ENCODE measurements around the gene COMMD3.
A peak's percentile ranks its signal among the peaks of the same experiment; 100 is the strongest.

Gene COMMD3

GRCh38 chr10:22320591-22321155, 4.5 kb downstream of the COMMD3 start, which contains the start of gene BMI1:
Gene BMI1 (plus strand): TSS chr10:22321099. CDS start chr10:22326450, 5,351 bp downstream.
- DNase-seq: peak; percentile 75

GRCh38 chr10:22321156-22321923, 5.2 kb downstream of the COMMD3 start:
- peak; percentile 68 for DNase-seq

GRCh38 chr10:22321924-22322640, 5.9 kb downstream of the COMMD3 start:
- no peak for DNase-seq

- no peak for DNase-seq
Measured at GRCh38 chr10:22322641-22323160, 6.5 kb downstream of the COMMD3 start.

- DNase-seq: no peak
Measured at GRCh38 chr10:22323538-22324305, 7.5 kb downstream of the COMMD3 start.

- no peak for DNase-seq
Measured at GRCh38 chr10:22324413-22324812, 8.2 kb downstream of the COMMD3 start.

GRCh38 chr10:22324893-22325271, 8.7 kb downstream of the COMMD3 start:
- no peak for DNase-seq

- peak; percentile 76 for DNase-seq
Measured at GRCh38 chr10:22325272-22326144, 9.3 kb downstream of the COMMD3 start.

GRCh38 chr10:22326145-22326702, 10.0 kb downstream of the COMMD3 start:
- no peak for DNase-seq

- DNase-seq: no peak
Measured at GRCh38 chr10:22329150-22329549, 13.0 kb downstream of the COMMD3 start.

- no peak for DNase-seq
Measured at GRCh38 chr10:22332116-22332692, 16.0 kb downstream of the COMMD3 start.

- DNase-seq: peak; percentile 65
Measured at GRCh38 chr10:22333167-22333974, 17.2 kb downstream of the COMMD3 start.

- no peak for DNase-seq
Measured at GRCh38 chr10:22333975-22334282, 17.7 kb downstream of the COMMD3 start.

GRCh38 chr10:22334414-22335172, 18.4 kb downstream of the COMMD3 start:
- DNase-seq: no peak

- DNase-seq: peak; percentile 76
Measured at GRCh38 chr10:22335173-22335933, 19.2 kb downstream of the COMMD3 start.

GRCh38 chr10:22338185-22338900, 22.2 kb downstream of the COMMD3 start:
- no peak for DNase-seq

- no peak for DNase-seq
Measured at GRCh38 chr10:22338931-22339330, 22.7 kb downstream of the COMMD3 start.

- DNase-seq: no peak
Measured at GRCh38 chr10:22339761-22340328, 23.7 kb downstream of the COMMD3 start.
